Parathyroid adenoma (tissue), 2 donors: ENCODE data around the gene C9.

Experiments used
- H2AFZ ChIP-seq: fragments of 300-600 bp; sonication (generic); one replicate; pipeline ENCODE4 v1.7.0; 2017; ENCODE audit warnings: antibody characterized with exemption, mild to moderate bottlenecking
- H3K27ac ChIP-seq: fragments of 300-600 bp; sonication (generic); one replicate; pipeline ENCODE4 v1.7.0; 2017
- H3K27me3 ChIP-seq: fragments of 300-600 bp; sonication (generic); one replicate; pipeline ENCODE4 v1.7.0; 2017; ENCODE audit warnings: low read length; ENCODE audit not compliant: control insufficient read depth, insufficient read depth
- H3K36me3 ChIP-seq: fragments of 300-600 bp; sonication (generic); one replicate; pipeline ENCODE4 v1.7.0; 2017; ENCODE audit warnings: low read length; ENCODE audit not compliant: control insufficient read depth, insufficient read depth
- H3K4me1 ChIP-seq: fragments of 300-600 bp; sonication (generic); one replicate; pipeline ENCODE4 v1.7.0; 2017; ENCODE audit warnings: control low read depth
- H3K4me2 ChIP-seq: fragments of 300-600 bp; sonication (generic); one replicate; pipeline ENCODE4 v1.7.0; 2017; ENCODE audit warnings: low read length
- H3K4me3 ChIP-seq: fragments of 300-600 bp; sonication (generic); one replicate; pipeline ENCODE4 v1.7.0; 2017; ENCODE audit warnings: low read depth, low read length
- H3K79me2 ChIP-seq: fragments of 300-600 bp; sonication (generic); one replicate; pipeline ENCODE4 v1.7.0; 2017; ENCODE audit warnings: control low read depth
- H3K9ac ChIP-seq: fragments of 300-600 bp; sonication (generic); one replicate; pipeline ENCODE4 v1.7.0; 2017; ENCODE audit warnings: mild to moderate bottlenecking
- H3K9me3 ChIP-seq: fragments of 300-600 bp; sonication (generic); one replicate; pipeline ENCODE4 v1.7.0; 2017; ENCODE audit warnings: low read length; ENCODE audit not compliant: control insufficient read depth
- CTCF ChIP-seq: fragments of 300-600 bp; sonication (generic); IDR thresholded peaks from one replicate; pipeline ENCODE4 v1.7.0; 2017; ENCODE audit warnings: antibody characterized with exemption, mild to moderate bottlenecking
- donor health status: primary hyperparathyroidism.

The C9 gene

GRCh38 chr5:39387293-39387692 is 23.0 kb upstream of the C9 start:
- H3K36me3 ChIP-seq: no peaks in the 10 kb centered on the region

DNA sequence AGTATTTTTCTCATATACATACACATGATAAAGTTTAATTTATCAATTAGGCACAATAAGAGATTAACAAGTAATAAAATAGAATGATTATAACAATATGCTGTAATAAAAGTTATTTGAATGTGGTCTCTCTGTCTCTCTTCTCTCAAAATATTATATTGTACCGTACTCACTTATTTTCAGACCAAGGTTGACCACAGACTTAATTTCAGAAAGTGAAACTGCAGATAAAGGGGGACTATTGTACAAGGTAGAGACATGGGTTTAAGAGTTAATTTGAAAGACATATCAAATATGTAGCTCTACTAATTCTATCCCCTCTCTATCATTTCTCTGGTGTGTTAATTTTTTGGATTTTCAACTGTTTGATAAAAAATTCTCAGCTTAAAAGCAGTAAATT is 20.0 kb upstream of the C9 start:
- TF ChIP-seq CTCF: no peak
- H3K4me2 ChIP-seq: no peak overlapping the region
- no peaks in the 10 kb centered on the region for H3K79me2 ChIP-seq
- no peaks in the 10 kb centered on the region for H3K27me3 ChIP-seq
- H3K27ac ChIP-seq: no peak overlapping the region
- no peaks in the 10 kb centered on the region for H3K9me3 ChIP-seq
- no peaks in the 10 kb centered on the region for H3K4me1 ChIP-seq
- H2AFZ ChIP-seq: no peak overlapping the region
- no peaks in the 10 kb centered on the region for H3K36me3 ChIP-seq
- H3K9ac ChIP-seq: no peak overlapping the region
- no peak overlapping the region for H3K4me3 ChIP-seq

More at GRCh38 chr5:39387293-39387692, 23.0 kb upstream of the C9 start:
- Histone ChIP-seq H3K9ac (no peak overlapping the region), H3K79me2 (no peaks in the 10 kb centered on the region), H2AFZ (no peak overlapping the region), H3K4me2 (no peak overlapping the region), H3K9me3 (no peaks in the 10 kb centered on the region), H3K4me1 (no peaks in the 10 kb centered on the region), H3K27ac (no peak overlapping the region), H3K4me3 (no peak overlapping the region), H3K27me3 (no peaks in the 10 kb centered on the region)
- TF ChIP-seq CTCF: no peak

- Histone ChIP-seq H2AFZ (no peak overlapping the region), H3K27me3 (no peaks in the 10 kb centered on the region), H3K4me2 (no peak overlapping the region), H3K36me3 (no peaks in the 10 kb centered on the region), H3K27ac (no peak overlapping the region), H3K9ac (no peak overlapping the region), H3K4me3 (no peak overlapping the region), H3K79me2 (no peaks in the 10 kb centered on the region), H3K9me3 (no peaks in the 10 kb centered on the region), H3K4me1 (no peaks in the 10 kb centered on the region)
- no peak for TF ChIP-seq CTCF
Observed at GRCh38 chr5:39381376-39381775, 17.1 kb upstream of the C9 start.

DNA sequence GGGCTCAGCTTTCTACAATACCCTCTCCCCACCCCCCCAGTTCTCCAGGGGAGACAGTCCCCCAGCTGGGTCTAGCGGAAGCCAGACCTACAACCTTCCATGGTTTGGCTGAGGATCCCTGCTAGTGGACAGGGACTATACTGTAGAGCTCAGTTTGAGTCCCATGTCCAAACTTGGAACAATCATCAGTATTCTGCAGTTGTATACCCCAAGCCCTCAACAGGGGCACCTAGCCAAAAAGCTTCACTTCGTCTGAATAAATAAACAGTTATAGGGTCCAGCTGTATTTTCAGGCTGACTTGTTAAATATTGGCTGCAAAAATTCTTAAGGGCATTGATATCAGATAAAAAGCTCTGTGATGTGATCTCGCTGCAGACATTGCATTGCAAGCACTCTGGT is 15.4 kb upstream of the C9 start:
- Histone ChIP-seq H3K4me1 (no peaks in the 10 kb centered on the region), H3K79me2 (no peaks in the 10 kb centered on the region), H3K27me3 (no peaks in the 10 kb centered on the region), H3K4me2 (no peak overlapping the region), H3K4me3 (no peak overlapping the region), H3K27ac (no peak overlapping the region), H3K9ac (no peak overlapping the region), H2AFZ (no peak overlapping the region), H3K36me3 (no peaks in the 10 kb centered on the region), H3K9me3 (no peaks in the 10 kb centered on the region)
- TF ChIP-seq CTCF: no peak

GRCh38 chr5:39377613-39378012 is 13.3 kb upstream of the C9 start:
- no peaks in the 10 kb centered on the region for H3K27me3 ChIP-seq
- no peak overlapping the region for H3K4me3 ChIP-seq
- H3K79me2 ChIP-seq: no peaks in the 10 kb centered on the region
- H3K27ac ChIP-seq: no peak overlapping the region
- H3K4me2 ChIP-seq: no peak overlapping the region
- H3K36me3 ChIP-seq: no peaks in the 10 kb centered on the region
- H3K4me1 ChIP-seq: no peaks in the 10 kb centered on the region
- no peaks in the 10 kb centered on the region for H3K9me3 ChIP-seq
- H2AFZ ChIP-seq: no peak overlapping the region
- no peak for TF ChIP-seq CTCF
- H3K9ac ChIP-seq: no peak overlapping the region
